GM18502 (cell line): ENCODE results near the gene MYO10.
"Not testable (repeated sequence)": the region's sequence is repeated elsewhere in the genome, so short reads cannot be mapped to it uniquely, and the experiment has no call there.

ENCODE experiments used
- ATAC-seq: cut with Tn5 transposase; IDR thresholded peaks from one replicate; pipeline ENCODE4 v1.9.1; 2021; ENCODE audit warnings: mild to moderate bottlenecking; ENCODE audit not compliant: unreplicated experiment, poor library complexity

MYO10 gene

GRCh38 chr5:16757146-16757545 is 178.9 kb downstream of the MYO10 start:
- no peak for ATAC-seq

DNA sequence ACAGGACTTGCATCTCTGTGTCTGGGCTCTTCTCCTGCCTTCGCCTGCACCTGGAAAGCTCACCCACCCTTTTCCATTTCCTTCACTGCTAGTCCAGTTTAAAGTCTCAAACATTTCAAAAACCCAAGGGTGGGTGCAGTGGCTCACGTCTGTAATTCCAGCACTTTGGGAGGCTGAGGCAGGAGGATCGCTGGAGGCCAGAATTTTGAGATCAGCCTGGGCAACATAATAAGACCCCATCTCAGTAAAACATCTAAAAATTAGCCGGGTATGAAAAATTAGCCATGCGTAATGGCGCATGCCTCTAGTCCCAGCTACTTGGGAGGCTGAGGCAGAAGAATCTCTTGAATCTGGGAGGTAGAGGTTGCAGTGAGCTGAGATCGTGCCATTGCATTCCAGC is 179.4 kb downstream of the MYO10 start:
- no peak for ATAC-seq

DNA sequence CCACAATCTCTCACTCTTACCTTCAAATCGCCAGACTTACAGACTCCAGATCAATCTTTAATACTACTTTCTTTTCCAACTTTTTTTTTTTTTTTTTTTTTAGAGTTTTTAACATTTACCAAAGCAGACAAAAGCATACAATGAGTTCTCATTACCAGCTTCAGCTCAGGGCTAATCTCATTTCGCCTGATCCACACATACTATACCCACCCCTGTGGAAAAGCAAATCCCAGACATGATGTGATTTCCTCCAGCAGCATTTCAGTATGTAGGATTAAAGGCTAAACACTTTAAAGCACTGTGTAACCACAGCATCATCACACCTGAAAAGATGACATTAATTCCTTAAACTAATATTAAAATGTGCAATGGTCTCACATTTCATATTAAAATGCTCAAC is 180.4 kb downstream of the MYO10 start:
- no peak for ATAC-seq

GRCh38 chr5:16754601-16755000 is 181.5 kb downstream of the MYO10 start:
- no peak for ATAC-seq

- no peak for ATAC-seq
Measured at GRCh38 chr5:16754086-16754485, 182.0 kb downstream of the MYO10 start.

DNA sequence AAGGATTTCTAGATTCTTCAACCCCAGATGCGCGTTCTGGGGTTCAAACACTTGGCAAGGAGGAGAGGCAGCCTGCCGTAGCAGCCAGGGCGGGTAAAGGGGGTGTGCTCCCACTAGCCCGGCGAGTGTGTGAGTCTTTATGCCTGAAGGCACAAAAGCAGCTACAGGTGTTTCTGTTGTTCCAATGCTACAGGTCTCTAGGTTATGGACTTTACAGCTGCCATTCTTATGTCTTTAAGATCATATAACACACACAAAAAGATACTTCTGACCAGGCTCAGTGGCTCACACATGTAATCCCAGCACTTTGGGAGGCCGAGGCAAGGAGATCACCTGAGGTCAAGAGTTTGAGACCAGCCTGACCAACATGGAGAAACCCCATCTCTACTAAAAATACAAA is 185.6 kb downstream of the MYO10 start:
- no peak for ATAC-seq

DNA sequence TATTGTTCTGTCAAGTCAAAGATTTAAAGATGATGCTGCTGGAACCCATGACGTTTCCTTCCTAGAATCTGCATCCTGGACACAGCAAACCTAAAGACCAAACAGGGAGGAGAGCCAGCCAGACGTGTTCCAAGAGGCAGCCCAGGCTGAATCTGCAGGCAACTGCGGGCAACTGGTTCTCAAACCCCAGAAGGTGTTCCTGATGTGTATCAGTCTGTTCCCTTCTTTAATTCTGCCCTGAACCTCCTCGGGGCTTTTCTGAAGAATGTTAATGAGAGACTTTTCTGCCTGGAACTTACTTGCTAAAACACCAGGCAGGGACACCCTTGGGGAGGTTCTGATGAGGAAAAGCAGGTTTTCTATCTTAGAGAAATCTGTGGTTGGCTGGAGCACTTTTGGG is 186.5 kb downstream of the MYO10 start:
- ATAC-seq, result no peak

DNA sequence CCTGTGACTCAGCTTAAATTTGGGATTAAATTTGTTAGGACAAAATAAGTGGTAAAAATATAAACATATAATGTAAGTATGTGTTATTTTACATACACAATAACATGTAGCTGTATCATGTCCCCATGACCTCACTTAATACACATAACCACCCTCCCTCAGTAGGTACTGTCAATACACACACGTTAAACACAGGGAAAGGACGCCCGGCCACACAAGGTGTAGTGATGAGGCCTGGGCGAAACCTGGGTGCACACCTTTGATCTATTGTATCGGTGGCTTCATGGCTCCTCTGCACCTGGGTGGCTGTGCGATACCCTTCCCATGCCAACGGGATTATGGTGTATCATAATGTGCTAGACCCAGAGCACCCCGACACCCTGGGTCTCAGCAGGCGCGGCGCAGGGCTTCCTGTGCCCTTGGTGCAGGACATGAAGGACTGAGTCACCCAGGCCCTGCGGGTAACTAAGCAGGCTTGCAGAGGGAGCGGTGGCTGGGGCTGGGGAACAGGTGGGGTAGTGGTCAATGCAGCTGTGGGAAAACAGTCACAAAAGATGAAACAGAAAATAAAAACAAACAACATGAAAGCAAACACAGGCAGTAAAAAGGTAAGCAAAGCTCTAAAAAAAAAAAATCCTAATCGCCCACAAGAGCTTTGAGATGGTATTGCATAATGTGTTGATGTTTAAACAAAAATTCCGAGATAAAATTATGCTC is 191.8 kb downstream of the MYO10 start:
- no peak for ATAC-seq

- ATAC-seq, result no peak
Measured at GRCh38 chr5:16742938-16743337, 193.2 kb downstream of the MYO10 start.

DNA sequence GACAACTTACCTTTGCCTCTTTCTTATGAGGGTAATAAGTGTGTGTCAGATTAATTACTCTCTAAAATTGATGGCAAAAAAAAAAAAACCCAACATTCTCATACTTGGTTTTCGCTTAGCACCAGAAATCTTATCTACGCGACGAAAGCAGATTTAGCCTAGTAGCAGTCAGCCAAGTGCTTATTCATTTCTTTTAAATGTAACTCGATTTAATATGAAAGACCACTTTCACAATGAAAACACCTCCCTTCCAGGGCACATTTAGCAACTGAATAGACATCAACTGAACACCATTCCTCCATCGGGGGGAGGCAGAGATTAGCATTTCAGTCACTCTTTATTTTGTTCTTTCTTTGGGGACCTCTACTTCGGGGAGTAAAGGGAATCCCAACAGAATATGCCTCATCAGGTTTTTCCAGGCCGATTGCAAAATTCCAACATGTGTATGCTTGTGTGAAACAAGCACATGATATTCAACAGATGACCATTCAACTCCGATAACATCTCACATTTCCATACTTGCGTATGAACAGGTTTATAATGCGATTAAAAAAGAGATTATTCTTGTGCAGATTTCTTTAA is 195.2 kb downstream of the MYO10 start:
- no peak for ATAC-seq

DNA sequence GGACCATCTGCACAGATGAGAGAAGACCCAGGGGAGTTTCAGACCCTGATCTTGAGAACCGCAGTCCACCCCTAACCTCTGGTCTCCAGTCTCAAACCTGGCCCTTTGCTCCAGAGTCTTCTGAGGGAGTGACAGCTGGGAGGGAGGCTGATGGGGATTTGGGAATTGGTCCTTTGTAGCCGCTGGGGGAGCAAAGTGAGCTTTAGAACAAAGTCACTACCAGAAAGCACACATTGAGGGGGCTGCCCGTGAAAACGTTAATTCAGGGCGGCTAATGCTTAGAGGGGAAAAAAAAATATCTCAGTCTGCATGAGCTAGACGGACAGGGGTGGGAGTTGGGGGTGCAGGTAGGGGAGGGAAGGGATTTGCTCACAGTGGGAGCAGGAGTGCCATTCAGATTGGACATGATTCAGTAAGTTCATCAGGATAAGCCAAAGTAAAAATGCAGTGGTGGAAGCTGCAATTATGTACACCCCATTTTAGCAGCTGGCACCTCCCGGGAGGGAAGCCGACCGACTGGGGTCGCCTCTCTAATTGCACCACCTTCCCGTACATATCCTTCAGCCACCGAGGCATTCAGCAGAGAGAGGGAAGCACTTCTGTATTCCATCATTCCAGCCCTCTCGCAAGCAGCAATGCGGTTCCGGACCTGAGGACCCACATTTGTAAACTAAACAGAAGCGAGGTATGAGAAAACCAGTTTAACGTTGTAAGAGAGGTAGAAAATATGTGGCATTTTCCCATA is 195.8 kb downstream of the MYO10 start:
- ATAC-seq, result no peak

DNA sequence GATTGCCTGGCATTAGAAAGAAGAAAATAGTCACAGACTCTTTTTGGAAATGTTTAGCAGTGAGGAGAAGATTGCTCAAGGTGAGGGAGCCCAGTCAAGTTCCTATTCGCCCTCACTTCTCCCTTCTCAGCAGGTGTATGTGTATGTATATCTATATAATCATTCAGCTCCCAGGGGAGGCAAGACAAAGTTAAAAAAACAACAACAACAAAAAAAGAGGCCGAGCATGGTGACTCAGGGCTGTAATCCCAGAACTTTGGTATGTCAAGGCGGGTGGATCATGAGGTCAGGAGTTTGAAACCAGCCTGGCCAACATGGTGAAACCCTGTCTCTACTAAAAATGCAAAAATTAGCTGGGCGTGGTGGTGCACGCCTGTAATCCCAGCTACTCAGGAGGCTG is 197.7 kb downstream of the MYO10 start:
- ATAC-seq, result not testable (repeated sequence)

DNA sequence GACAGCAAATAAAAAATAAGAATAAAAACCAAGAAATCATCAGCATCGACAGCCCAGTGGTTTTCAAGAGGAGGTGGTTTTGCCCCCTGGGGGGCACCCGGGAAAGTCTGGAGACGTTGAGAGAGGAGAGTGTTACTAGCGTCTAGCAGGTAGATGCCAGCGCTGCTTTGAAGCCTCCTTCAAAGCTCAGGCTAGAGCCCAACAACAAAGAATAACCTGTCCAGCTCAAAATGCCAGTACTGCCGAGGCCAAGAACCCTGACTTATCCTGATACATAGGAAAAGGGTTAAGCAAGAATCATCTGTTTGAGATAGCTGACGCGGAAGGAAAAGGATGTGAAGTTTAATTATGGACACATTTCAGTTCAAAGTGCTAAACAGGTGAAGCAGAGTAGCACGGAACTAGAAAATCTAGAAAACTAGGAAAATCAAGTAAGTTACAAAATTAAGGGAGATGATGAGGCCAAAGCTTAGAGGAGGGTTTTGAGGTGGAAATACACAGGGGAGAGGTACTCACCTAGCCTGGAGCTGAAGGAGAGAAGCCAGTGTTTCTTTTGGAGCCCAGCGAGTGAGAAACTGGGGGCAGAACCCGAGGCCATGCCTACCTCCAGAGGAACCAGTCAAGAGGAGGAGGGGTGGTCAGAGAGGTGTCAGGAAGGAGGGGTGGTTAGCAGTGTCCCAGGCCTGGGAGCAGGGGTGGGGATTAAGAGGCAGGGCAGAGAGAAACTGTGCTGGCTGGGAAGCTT is 198.3 kb downstream of the MYO10 start:
- ATAC-seq, result no peak

DNA sequence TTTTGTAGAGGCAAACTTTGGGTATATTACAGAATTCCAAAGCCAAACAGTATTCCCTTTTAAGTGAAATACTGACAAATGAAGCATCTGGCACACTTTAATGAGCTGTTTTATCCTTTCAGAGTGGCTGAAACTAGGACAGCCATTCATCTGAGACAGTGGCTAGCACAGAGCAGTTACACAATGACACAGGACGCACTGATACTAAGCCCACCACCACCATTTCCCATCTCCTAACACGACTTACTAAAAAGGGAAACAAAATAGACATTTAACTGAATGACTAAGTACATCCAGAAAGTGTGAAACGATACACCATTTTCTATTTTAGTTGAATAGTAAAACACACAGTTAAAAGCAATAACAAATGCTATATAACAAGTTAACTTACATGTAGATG is 198.9 kb downstream of the MYO10 start:
- no peak for ATAC-seq

GRCh38 chr5:16736158-16736995 is 199.7 kb downstream of the MYO10 start:
- no peak for ATAC-seq

- ATAC-seq, result no peak
Measured at GRCh38 chr5:16735101-16736060, 200.7 kb downstream of the MYO10 start.

- no peak for ATAC-seq
Measured at GRCh38 chr5:16733331-16734006, 202.6 kb downstream of the MYO10 start.

GRCh38 chr5:16732356-16732755 is 203.7 kb downstream of the MYO10 start:
- ATAC-seq, result no peak
